Measurements from ENCODE around the gene C22orf15. TPM values are rescaled to one million over a fixed set of nuclear protein-coding genes. Genes with fewer than 3 reads are reported as not detected.

C22orf15 gene
- total RNA-seq, 1 donor from 2014 or later, result not detected

DNA sequence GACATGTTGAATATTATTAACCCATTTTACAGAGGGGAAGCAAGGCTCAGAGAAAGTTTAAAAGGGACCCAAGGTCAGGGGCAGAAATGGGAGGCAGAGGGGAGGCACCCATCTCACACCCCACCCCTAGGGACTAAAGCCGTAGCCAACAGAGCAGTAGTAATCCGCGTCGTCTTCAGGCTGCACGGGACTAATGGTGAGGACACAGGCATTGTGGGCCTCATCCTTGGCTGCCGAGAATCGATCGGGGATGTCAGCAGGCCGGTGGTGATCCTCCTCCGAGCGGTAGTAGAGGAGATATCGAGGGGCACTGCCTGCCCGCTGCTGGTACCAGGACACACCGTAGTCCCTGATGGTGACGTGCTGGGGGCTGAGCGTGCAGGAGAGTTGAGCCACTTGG is 10.0 kb upstream of the C22orf15 start:
- no peak for DNase-seq (ENCODE audit: low read depth)
- TF ChIP-seq, protein P1, sequence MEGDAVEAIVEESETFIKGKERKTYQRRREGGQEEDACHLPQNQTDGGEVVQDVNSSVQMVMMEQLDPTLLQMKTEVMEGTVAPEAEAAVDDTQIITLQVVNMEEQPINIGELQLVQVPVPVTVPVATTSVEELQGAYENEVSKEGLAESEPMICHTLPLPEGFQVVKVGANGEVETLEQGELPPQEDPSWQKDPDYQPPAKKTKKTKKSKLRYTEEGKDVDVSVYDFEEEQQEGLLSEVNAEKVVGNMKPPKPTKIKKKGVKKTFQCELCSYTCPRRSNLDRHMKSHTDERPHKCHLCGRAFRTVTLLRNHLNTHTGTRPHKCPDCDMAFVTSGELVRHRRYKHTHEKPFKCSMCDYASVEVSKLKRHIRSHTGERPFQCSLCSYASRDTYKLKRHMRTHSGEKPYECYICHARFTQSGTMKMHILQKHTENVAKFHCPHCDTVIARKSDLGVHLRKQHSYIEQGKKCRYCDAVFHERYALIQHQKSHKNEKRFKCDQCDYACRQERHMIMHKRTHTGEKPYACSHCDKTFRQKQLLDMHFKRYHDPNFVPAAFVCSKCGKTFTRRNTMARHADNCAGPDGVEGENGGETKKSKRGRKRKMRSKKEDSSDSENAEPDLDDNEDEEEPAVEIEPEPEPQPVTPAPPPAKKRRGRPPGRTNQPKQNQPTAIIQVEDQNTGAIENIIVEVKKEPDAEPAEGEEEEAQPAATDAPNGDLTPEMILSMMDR (IDR thresholded peaks at IDR 0.05; ENCODE audit: insufficient read depth, low read length, severe bottlenecking), result no peak
- H3K27me3 ChIP-seq (ENCODE audit: control insufficient read depth, insufficient read depth, low read length), result no peaks in the 10 kb centered on the region
- no peak overlapping the region for H3K4me3 ChIP-seq (ENCODE audit: low read depth, low read length)
- no peaks in the 10 kb centered on the region for H3K36me3 ChIP-seq (ENCODE audit: control insufficient read depth, insufficient read depth, low read length)
- FAIRE-seq, result no peak

DNA sequence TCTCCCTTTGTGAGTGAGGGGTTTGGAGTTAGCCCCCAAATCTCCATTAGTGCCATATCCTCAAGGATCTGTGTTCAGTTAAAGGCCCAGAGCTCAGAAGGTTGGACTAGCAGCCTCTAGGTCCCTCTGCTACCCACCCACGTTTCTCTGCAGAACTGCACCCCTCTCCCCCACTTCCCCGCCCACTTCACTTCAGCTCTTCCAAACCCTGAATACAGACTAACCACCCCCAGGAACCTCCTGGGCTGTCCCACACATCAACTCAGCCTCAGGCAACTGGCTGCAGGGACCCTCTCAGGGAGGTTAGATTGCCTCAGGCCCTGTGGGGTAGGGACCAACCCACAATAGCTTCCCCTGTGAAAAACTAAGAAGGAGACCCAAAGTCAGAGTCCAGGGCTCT is 9.4 kb upstream of the C22orf15 start:
- TF ChIP-seq, protein P1 (IDR thresholded peaks at IDR 0.05; ENCODE audit: insufficient read depth, low read length, severe bottlenecking), result no peak
- Histone ChIP-seq H3K4me3 (ENCODE audit: low read depth, low read length) (no peak overlapping the region), H3K36me3 (ENCODE audit: control insufficient read depth, insufficient read depth, low read length) (no peaks in the 10 kb centered on the region), H3K27me3 (ENCODE audit: control insufficient read depth, insufficient read depth, low read length) (no peaks in the 10 kb centered on the region)
- FAIRE-seq, result no peak
- DNase-seq (ENCODE audit: low read depth), result no peak

DNA sequence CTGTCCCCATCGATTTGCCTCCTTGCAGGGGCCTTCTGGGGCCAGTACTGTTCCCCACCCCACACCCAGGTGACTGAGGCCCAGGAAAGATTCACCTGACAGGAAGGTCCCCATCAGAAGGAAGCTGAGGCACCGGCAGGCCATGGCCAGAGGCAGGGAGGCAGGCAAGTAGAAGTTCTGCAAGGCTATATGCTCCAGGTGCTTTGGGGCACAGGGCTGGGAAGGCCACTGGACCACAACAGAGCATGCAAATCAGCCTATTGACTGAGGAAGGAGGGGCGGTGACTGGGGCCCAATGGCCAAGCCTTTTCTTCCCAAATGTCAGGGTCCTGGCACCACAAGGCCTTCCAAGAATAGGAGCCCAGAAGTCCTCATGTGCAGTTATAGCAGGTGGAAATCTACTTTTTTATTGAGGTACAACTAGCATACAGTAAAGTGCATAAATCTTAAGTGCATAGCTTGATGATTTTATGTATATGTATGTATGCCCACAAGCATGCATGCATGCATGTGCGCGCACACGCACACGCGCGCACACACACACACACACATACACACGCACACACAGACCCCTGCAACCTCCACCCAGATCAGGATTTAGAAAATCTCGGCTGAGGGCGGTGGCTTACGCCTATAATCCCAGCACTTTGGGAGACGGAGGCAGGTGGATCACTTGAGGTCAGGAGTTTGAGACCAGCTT is 8.4 kb upstream of the C22orf15 start, which contains the start of gene VPREB3:
VPREB3 (minus strand) TSS at position 206 of the 700 bp plus-strand sequence; CDS start at position 144, 62 bp downstream.
- TF ChIP-seq, protein P1 (IDR thresholded peaks at IDR 0.05; ENCODE audit: insufficient read depth, low read length, severe bottlenecking), result no peak
- H3K36me3 ChIP-seq (ENCODE audit: control insufficient read depth, insufficient read depth, low read length), result no peaks in the 10 kb centered on the region
- no peak for DNase-seq (ENCODE audit: low read depth)
- H3K4me3 ChIP-seq (ENCODE audit: low read depth, low read length), result no peak within 1 kb of the TSS
- FAIRE-seq, result no peak
- H3K27me3 ChIP-seq (ENCODE audit: control insufficient read depth, insufficient read depth, low read length), result no peaks in the 10 kb centered on the region

DNA sequence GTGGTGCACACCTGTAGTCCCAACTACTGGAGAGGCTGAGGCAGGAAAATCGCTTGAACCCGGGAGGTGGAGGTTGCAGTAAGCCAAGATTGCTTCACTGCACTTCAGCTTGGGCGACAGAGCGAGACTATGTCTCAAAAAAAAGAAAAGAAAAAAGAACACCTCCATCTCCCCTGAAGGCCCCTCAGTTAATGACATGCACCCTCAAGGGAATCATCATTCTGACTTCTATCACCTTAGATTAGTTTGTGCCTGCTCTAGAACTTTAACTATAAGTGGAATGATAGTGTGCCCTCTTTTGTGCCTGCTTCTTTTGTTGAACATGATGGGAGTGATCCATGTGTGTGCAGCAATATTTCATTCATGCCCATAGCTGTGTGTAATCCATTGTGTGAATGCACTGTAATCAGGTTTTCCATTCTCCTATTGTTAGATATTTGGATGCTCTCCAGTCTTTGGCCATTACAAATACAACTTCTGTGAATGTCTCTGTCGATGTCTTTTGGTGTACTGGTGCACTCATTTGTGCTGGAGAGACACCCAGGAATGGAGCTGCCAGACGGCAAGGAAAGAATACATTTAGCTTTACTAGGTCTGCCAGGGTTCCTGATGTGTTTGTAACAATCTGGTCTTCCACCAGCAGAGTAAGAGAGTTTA is 7.7 kb upstream of the C22orf15 start:
- H3K4me3 ChIP-seq (ENCODE audit: low read depth, low read length), result no peak overlapping the region
- TF ChIP-seq, protein P1 (IDR thresholded peaks at IDR 0.05; ENCODE audit: insufficient read depth, low read length, severe bottlenecking), result no peak
- H3K36me3 ChIP-seq (ENCODE audit: control insufficient read depth, insufficient read depth, low read length), result no peaks in the 10 kb centered on the region
- no peak for FAIRE-seq
- no peaks in the 10 kb centered on the region for H3K27me3 ChIP-seq (ENCODE audit: control insufficient read depth, insufficient read depth, low read length)
- DNase-seq (ENCODE audit: low read depth), result no peak

DNA sequence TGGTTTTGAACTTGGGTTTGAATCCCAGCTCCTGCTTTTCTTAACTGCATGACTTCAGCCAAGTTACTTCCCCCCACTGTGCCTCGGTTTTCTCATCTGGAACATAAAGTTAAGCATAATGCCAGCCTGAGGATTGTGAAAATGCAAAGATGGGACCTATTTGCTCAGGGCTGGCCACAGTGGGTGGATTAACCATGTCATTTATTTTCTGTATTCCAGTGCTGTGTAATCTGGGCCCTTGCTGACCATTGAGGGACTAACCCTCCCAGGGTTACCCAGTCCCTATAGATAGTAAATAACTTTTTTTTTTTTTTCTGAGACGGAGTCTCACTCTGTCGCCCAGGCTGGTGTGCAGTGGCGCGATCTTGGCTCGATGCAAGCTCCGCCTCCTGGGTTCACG is 7.1 kb upstream of the C22orf15 start:
- TF ChIP-seq, protein P1 (IDR thresholded peaks at IDR 0.05; ENCODE audit: insufficient read depth, low read length, severe bottlenecking), result no peak
- Histone ChIP-seq H3K4me3 (ENCODE audit: low read depth, low read length) (no peak overlapping the region), H3K27me3 (ENCODE audit: control insufficient read depth, insufficient read depth, low read length) (no peaks in the 10 kb centered on the region), H3K36me3 (ENCODE audit: control insufficient read depth, insufficient read depth, low read length) (no peaks in the 10 kb centered on the region)
- no peak for FAIRE-seq
- DNase-seq (ENCODE audit: low read depth), result no peak

Measured in bronchial epithelial cell (primary cell).